ENCODE data around the gene NSUN4.

The NSUN4 gene

GRCh38 chr1:46408356-46409062 is 67.9 kb downstream of the NSUN4 start:
- DNase-seq, result no peak

DNA sequence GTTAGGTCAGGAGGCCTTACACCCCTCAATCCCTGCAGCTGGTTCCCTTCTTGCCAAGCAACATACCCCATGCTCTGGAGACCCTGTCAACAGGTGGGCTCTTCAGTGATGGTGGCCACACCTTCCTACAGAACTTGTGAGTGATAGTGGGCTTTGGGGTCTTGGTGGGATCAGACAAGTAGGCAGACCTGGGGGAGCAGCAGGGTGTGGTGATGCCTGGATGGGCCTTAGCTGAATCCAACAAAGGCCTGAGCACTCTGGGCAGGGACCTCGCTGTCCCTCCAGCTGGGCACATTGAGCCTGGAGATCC is 68.4 kb downstream of the NSUN4 start:
- DNase-seq, result no peak

DNA sequence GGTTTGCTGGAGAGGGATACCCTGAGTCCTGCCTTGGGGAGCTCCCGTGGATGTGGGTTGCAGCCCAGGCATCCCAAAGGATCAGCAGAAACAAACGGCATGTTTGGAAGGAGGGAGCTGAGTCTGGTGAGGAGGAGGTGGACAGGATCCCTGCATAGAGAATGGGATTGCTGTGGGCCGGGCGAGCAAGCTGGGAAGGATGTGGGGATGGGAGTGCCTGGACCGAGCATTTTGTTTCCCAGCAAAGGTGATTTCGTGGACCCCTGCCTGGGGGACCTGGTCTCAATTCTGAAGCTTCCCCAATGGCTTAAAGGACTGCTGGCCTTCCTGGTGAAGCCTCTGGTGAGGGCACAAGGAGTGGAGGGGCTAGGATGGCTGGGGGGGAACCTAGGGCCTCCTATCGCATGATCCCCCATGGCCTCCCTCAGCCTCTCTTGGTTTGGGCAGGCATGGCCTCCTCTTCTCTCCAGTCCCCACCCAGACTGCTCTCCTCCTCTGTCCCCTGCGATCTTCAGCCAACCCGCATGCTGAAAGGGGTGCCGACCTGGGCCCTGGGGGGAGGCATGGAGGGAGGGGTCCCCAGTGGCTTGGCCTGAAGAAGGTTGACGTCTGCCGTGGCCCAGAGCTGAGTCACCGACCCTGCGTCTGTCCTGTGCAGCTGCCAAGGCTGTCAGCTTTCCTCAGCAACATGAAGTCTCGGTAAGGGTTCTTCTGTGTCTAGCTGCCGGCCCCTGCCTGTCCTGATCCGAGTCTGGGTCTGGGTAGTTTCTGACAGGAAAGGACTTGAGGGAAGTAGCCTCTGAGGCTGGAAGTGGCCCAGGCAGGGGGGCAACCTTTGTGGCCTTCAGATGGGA is 69.8 kb downstream of the NSUN4 start:
- DNase-seq, result no peak

DNA sequence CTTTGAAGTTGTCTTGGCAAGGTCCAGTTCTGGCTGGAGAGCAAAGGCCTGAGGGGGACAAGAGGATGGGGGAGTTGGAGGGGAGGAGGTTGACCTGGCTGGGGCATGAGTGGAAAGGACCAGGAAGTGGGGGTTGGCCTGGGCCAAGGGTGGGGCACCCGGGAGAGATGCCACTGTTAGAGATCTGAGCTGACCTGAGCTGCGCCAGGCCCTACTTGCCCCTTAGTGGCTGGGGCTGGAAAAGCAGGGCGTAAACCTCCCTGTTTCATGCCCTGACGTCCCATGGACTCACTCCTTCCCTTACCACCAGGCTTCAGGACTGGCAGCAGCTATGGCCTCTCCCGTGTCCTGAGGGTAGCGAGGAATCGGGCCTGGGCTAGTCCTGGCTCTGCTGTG is 70.4 kb downstream of the NSUN4 start:
- DNase-seq, result no peak

All from NCI-H2029 (cell line).